ENCODE measurements around the gene SGMS1. TPM values are rescaled to one million over a fixed set of nuclear protein-coding genes. Genes with fewer than 3 reads are reported as not detected.

SGMS1 gene
- total RNA-seq, 1 donor from 2014 or later = 93.8 TPM

- Histone ChIP-seq H3K4me1 (peaks cover 35% of the 10 kb centered on the region), H3K9me3 (no peaks in the 10 kb centered on the region), H3K36me3 (no peaks in the 10 kb centered on the region), H3K27me3 (no peaks in the 10 kb centered on the region), H3K4me3 (no peak overlapping the region), H3K27ac (no peak overlapping the region)
- TF ChIP-seq POLR2AphosphoS5 (IDR thresholded peaks at IDR 0.05; ENCODE audit: insufficient read depth in 1 of 2, low read depth in 1 of 2) = no peak
- DNase-seq (ENCODE audit: extremely low spot score in 2 of 2) = no peak
- intact Hi-C loops (cut with DNase I) = no loop called here
These were observed 200.3 kb downstream of the SGMS1 start for GRCh38 chr10:50423448-50423847.

GRCh38 chr10:50422259-50422658, 201.5 kb downstream of the SGMS1 start:
- H3K4me1 ChIP-seq = peaks cover 36% of the 10 kb centered on the region
- no peaks in the 10 kb centered on the region for H3K9me3 ChIP-seq
- TF ChIP-seq POLR2A (IDR thresholded peaks at IDR 0.05) (no peak), POLR2AphosphoS5 (IDR thresholded peaks at IDR 0.05; ENCODE audit: insufficient read depth in 1 of 2, low read depth in 1 of 2) (no peak), CTCF (IDR thresholded peaks at IDR 0.05) (no peak)
- no peaks in the 10 kb centered on the region for H3K36me3 ChIP-seq
- no peak overlapping the region for H3K4me3 ChIP-seq
- H3K27me3 ChIP-seq = no peaks in the 10 kb centered on the region
- no peak for DNase-seq (ENCODE audit: extremely low spot score in 2 of 2)
- intact Hi-C loops (cut with DNase I) = no loop called here
- H3K27ac ChIP-seq = no peak overlapping the region

- Histone ChIP-seq H3K4me1 (peaks cover 44% of the 10 kb centered on the region), H3K27me3 (no peaks in the 10 kb centered on the region), H3K27ac (no peak overlapping the region), H3K36me3 (no peaks in the 10 kb centered on the region), H3K4me3 (no peak overlapping the region), H3K9me3 (no peaks in the 10 kb centered on the region)
- peak in 2 of 3 experiments; percentile 17 to 37 for TF ChIP-seq CTCF (IDR thresholded peaks at IDR 0.05)
- TF ChIP-seq POLR2AphosphoS5 (IDR thresholded peaks at IDR 0.05; ENCODE audit: insufficient read depth in 1 of 2, low read depth in 1 of 2) = no peak
- TF ChIP-seq POLR2A (IDR thresholded peaks at IDR 0.05) = no peak
- intact Hi-C loops (cut with DNase I) = no loop called here
- DNase-seq (ENCODE audit: extremely low spot score in 2 of 2) = no peak
These were observed 202.6 kb downstream of the SGMS1 start for GRCh38 chr10:50421026-50421719.

- Histone ChIP-seq H3K36me3 (no peaks in the 10 kb centered on the region), H3K9me3 (no peaks in the 10 kb centered on the region), H3K27ac (no peak overlapping the region), H3K4me3 (no peak overlapping the region), H3K4me1 (peaks cover 54% of the 10 kb centered on the region), H3K27me3 (no peaks in the 10 kb centered on the region)
- TF ChIP-seq CTCF (IDR thresholded peaks at IDR 0.05) (no peak), POLR2A (IDR thresholded peaks at IDR 0.05) (no peak), POLR2AphosphoS5 (IDR thresholded peaks at IDR 0.05; ENCODE audit: insufficient read depth in 1 of 2, low read depth in 1 of 2) (no peak)
- intact Hi-C loops (cut with DNase I) = no loop called here
- DNase-seq (ENCODE audit: extremely low spot score in 2 of 2) = no peak
These were observed 203.6 kb downstream of the SGMS1 start for GRCh38 chr10:50420196-50420595.

- TF ChIP-seq POLR2AphosphoS5 (IDR thresholded peaks at IDR 0.05; ENCODE audit: insufficient read depth in 1 of 2, low read depth in 1 of 2) = no peak
- no peak for TF ChIP-seq POLR2A (IDR thresholded peaks at IDR 0.05)
- no peak for TF ChIP-seq CTCF (IDR thresholded peaks at IDR 0.05)
- intact Hi-C loops (cut with DNase I) = loop anchor here (10.0 kb wide), 1 partner anchor 205 kb away; the partner anchor contains the start of gene SGMS1
- no peak overlapping the region for H3K4me3 ChIP-seq
- no peaks in the 10 kb centered on the region for H3K36me3 ChIP-seq
- no peaks in the 10 kb centered on the region for H3K27me3 ChIP-seq
- no peak for DNase-seq (ENCODE audit: extremely low spot score in 2 of 2)
- peaks cover 55% of the 10 kb centered on the region for H3K4me1 ChIP-seq
- H3K9me3 ChIP-seq = no peaks in the 10 kb centered on the region
- no peak overlapping the region for H3K27ac ChIP-seq
These were observed 204.0 kb downstream of the SGMS1 start for GRCh38 chr10:50419756-50420155.

Measured in vagina (tissue), 2 donors.